Fibroblast of lung (primary cell): ENCODE measurements around the gene KLK5. TPM values are rescaled to one million over a fixed set of nuclear protein-coding genes. Genes with fewer than 3 reads are reported as not detected.

Source experiments
- DNase-seq, 2 donors: peaks; one replicate each; pipeline versions ENCODE4 v3.0.0 to v3.0.0-alpha.2; 2010; ENCODE audit warnings: low read depth in 2 of 2
- H2AFZ ChIP-seq: 2 replicates; pipeline ENCODE4 v1.5.1; 2012; ENCODE audit warnings: low read length, control low read depth, inconsistent platforms
- H3K27ac ChIP-seq: 2 replicates; pipeline ENCODE4 v1.5.1; 2011; ENCODE audit warnings: low read length, control low read depth; ENCODE audit not compliant: insufficient read depth
- H3K27me3 ChIP-seq: 2 replicates; pipeline ENCODE4 v1.5.1; 2011; ENCODE audit warnings: mild to moderate bottlenecking, low read length; ENCODE audit not compliant: control insufficient read depth, insufficient read depth
- H3K36me3 ChIP-seq: 2 replicates; pipeline ENCODE4 v1.5.1; 2011; ENCODE audit warnings: low read length; ENCODE audit not compliant: control insufficient read depth, insufficient read depth
- H3K4me1 ChIP-seq: 2 replicates; pipeline ENCODE4 v1.5.1; 2011; ENCODE audit warnings: low read length; ENCODE audit not compliant: control insufficient read depth, insufficient read depth; ENCODE audit errors: extremely low read depth
- H3K4me2 ChIP-seq: 2 replicates; pipeline ENCODE4 v1.5.1; 2011; ENCODE audit warnings: low read length, control low read depth; ENCODE audit not compliant: insufficient read depth; ENCODE audit errors: extremely low read depth
- H3K4me3 ChIP-seq, 4 experiments: fragments of 200-600 bp in 1 of 4; sonication (generic) in 1 of 4; replicated peaks in 1 of 4; 2 replicates each; pipeline ENCODE4 v1.5.1; 2011 to 2016; ENCODE audit warnings: low read length in 4 of 4, low read depth in 3 of 4, mild to moderate bottlenecking in 3 of 4, control low read depth in 2 of 4, inconsistent platforms in 1 of 4, mixed read lengths in 1 of 4; ENCODE audit not compliant: insufficient read depth in 1 of 4; ENCODE audit errors: control extremely low read depth in 1 of 4
- H3K79me2 ChIP-seq: 2 replicates; pipeline ENCODE4 v1.5.1; 2012; ENCODE audit warnings: mild to moderate bottlenecking, low read length, inconsistent platforms; ENCODE audit not compliant: control insufficient read depth, insufficient read depth
- H3K9ac ChIP-seq: 2 replicates; pipeline ENCODE4 v1.5.1; 2011; ENCODE audit warnings: mild to moderate bottlenecking, low read length, control low read depth; ENCODE audit not compliant: insufficient read depth
- H3K9me3 ChIP-seq: 2 replicates; pipeline ENCODE4 v1.5.1; 2012; ENCODE audit warnings: low read depth, low read length; ENCODE audit not compliant: control insufficient read depth, insufficient read depth
- H4K20me1 ChIP-seq: 2 replicates; pipeline ENCODE4 v1.5.1; 2011; ENCODE audit warnings: low read length; ENCODE audit not compliant: control insufficient read depth, insufficient read depth; ENCODE audit errors: extremely low read depth
- EZH2 ChIP-seq: IDR thresholded peaks from 2 replicates; pipeline ENCODE4 v1.5.1; 2012; ENCODE audit warnings: low read length, control low read depth, mild to moderate bottlenecking; ENCODE audit errors: missing control alignments
- polyA plus RNA-seq, 2 donors: library from polyadenylated mRNA; depleted of rRNA in 1 of 2; stranded (reverse) in 1 of 2; unstranded in 1 of 2; fragments of >200 nt; gene quantifications; 2 replicates each; pipeline ENCODE4 v1.2.1, GENCODE V29; 2011 to 2012; ENCODE audit warnings: missing spikeins in 1 of 2
- total RNA-seq: library from RNA; depleted of rRNA; stranded (reverse); fragments of >200 nt; gene quantifications from 2 replicates; pipeline ENCODE4 v1.2.1, GENCODE V29; 2014
- TF ChIP-seq, protein P1 (sequence below), 2 donors: IDR thresholded peaks in 1 of 2; conservative IDR thresholded peaks in 1 of 2; 1 replicate in 1 of 2; 2 replicates in 1 of 2; pipeline ENCODE4 v1.5.1; 2011 to 2012; ENCODE audit warnings: low read length in 2 of 2, control low read depth in 1 of 2, inconsistent platforms in 1 of 2, low read depth in 1 of 2, mild to moderate bottlenecking in 1 of 2

Gene KLK5
- total and polyA plus RNA-seq, 2 donors (not counting 1 experiment from before 2014, with no cell fraction given): 0.10 TPM; not detected in 1

DNA sequence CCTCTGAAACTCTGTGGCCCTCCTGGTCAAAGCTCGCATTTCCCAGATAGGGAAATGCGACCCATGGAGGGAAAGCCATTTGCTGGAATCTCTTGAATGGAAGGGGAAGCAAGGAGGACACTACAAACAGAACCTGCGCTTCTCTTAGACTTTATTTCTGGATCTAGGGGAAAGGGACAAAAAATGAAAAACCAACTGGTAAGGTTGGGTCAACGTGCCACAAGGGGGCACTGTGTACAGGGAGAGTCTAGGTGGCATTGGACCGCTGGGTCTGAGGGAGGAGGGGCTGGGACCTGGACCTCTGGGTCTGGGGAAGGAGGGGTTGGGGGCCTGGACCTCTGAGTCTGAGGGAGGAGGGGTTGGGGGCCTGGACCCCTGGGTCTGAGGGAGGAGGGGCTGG is 46.6 kb downstream of the KLK5 start:
- DNase-seq: peak in 1 of 2 donors; percentile 6
- peaks cover 8% of the 10 kb centered on the region for H3K27me3 ChIP-seq
- H3K79me2 ChIP-seq: no peaks in the 10 kb centered on the region
- H3K4me3 ChIP-seq: no peak overlapping the region
- no peak overlapping the region for H3K9ac ChIP-seq
- no peaks in the 10 kb centered on the region for H3K36me3 ChIP-seq
- TF ChIP-seq, protein P1, sequence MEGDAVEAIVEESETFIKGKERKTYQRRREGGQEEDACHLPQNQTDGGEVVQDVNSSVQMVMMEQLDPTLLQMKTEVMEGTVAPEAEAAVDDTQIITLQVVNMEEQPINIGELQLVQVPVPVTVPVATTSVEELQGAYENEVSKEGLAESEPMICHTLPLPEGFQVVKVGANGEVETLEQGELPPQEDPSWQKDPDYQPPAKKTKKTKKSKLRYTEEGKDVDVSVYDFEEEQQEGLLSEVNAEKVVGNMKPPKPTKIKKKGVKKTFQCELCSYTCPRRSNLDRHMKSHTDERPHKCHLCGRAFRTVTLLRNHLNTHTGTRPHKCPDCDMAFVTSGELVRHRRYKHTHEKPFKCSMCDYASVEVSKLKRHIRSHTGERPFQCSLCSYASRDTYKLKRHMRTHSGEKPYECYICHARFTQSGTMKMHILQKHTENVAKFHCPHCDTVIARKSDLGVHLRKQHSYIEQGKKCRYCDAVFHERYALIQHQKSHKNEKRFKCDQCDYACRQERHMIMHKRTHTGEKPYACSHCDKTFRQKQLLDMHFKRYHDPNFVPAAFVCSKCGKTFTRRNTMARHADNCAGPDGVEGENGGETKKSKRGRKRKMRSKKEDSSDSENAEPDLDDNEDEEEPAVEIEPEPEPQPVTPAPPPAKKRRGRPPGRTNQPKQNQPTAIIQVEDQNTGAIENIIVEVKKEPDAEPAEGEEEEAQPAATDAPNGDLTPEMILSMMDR (conservative IDR thresholded peaks at IDR 0.05 in 1 of 2, IDR thresholded peaks at IDR 0.05 in 1 of 2; ENCODE audit: low read depth in 1 of 2, low read length in 2 of 2): peak in 1 of 2 donors; percentile 40
- no peak for TF ChIP-seq EZH2
- no peak overlapping the region for H3K27ac ChIP-seq
- no peak overlapping the region for H3K4me2 ChIP-seq
- H2AFZ ChIP-seq: no peak overlapping the region
- no peaks in the 10 kb centered on the region for H3K4me1 ChIP-seq
- H4K20me1 ChIP-seq: no peaks in the 10 kb centered on the region
- H3K9me3 ChIP-seq: no peaks in the 10 kb centered on the region

DNA sequence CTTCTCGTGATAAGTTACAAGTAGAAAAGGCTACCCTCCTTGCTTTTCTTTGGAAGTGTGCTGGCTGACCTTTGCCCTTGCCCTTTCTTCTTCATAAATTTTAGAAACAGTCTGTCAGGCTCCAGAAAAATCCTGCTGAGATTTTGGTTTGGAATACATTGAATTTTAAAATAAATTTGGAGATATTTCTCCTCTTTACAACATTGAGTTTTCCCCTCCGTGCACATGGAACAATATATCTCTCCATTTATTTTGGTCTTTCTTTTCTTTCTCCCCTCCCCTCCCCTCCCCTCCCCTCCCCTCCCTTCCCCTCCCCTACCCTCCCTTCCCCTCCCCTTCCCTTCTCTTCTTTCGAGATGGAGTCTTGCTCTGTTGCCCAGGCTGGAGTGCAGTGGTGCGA is 50.2 kb downstream of the KLK5 start:
- Histone ChIP-seq H4K20me1 (no peaks in the 10 kb centered on the region), H3K4me3 (no peak overlapping the region), H3K9ac (no peak overlapping the region), H3K36me3 (no peaks in the 10 kb centered on the region), H3K27me3 (no peaks in the 10 kb centered on the region), H2AFZ (no peak overlapping the region), H3K4me2 (no peak overlapping the region), H3K9me3 (no peaks in the 10 kb centered on the region), H3K4me1 (no peaks in the 10 kb centered on the region), H3K27ac (no peak overlapping the region), H3K79me2 (no peaks in the 10 kb centered on the region)
- no peak for DNase-seq
- no peak for TF ChIP-seq EZH2

DNA sequence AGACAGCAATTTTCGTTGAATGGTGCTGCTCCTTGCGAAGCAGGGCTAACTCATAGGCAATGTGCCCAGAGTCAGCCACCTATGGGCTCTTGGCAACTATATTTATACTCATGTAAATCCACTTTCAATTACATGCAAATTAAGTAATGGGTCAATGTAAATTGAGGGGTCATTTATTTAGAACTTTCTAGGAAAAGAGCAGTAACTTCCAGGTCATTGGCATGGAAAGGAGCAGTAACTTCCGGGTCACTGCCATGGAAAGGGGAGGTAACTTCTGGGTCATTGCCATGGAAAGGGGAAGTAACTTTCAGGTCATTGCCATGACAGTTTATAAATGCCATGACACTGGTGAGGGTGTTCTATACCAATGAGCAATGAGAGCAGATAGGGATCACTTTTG is 53.3 kb downstream of the KLK5 start:
- no peak for TF ChIP-seq EZH2
- TF ChIP-seq, protein P1 (conservative IDR thresholded peaks at IDR 0.05 in 1 of 2, IDR thresholded peaks at IDR 0.05 in 1 of 2; ENCODE audit: low read depth in 1 of 2, low read length in 2 of 2): no peak
- Histone ChIP-seq H3K4me1 (no peaks in the 10 kb centered on the region), H3K36me3 (no peaks in the 10 kb centered on the region), H3K4me3 (no peak overlapping the region), H2AFZ (no peak overlapping the region), H3K27ac (no peak overlapping the region), H3K9me3 (no peaks in the 10 kb centered on the region), H3K27me3 (no peaks in the 10 kb centered on the region), H4K20me1 (no peaks in the 10 kb centered on the region), H3K79me2 (no peaks in the 10 kb centered on the region), H3K4me2 (no peak overlapping the region), H3K9ac (no peak overlapping the region)
- no peak for DNase-seq
